D721Med (cell line): ENCODE measurements around the gene DIP2B.
"Not testable (repeated sequence)": the region's sequence is repeated elsewhere in the genome, so short reads cannot be mapped to it uniquely, and the experiment has no call there.

Experiments used
- DNase-seq: peaks from one replicate; pipeline ENCODE4 v3.0.0; 2011; ENCODE audit warnings: low spot score; ENCODE audit not compliant: insufficient read length
- FAIRE-seq: peaks from 2 replicates; lab custom pipeline; 2011; peaks lifted over from hg19 to GRCh38; lab: Jason Lieb, UNC
- TF ChIP-seq, protein P1 (sequence below): IDR thresholded peaks from 2 replicates; pipeline ENCODE4 v1.5.1; 2012; ENCODE audit warnings: mild to moderate bottlenecking, control low read depth; ENCODE audit not compliant: insufficient read depth; ENCODE audit errors: missing control alignments

DIP2B gene

DNA sequence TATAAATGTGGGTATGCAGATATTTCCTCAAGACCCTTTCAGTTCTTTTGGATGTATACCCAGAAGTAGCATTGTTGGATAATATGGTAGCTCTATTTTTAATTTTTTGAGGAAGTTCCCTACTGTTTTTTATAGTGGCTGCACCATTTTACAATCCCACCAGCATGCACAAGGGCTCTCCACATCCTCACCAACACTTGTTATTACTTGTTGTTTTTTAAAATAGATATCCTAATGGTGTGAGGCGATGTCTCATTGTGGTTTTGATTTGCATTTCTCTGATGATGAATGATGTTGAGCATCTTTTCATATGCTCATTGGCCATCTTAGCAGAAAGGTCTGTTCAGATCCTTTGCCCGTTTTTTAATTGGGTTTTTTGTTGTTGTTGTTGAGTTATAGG is 47.1 kb downstream of the DIP2B start:
- no peak for FAIRE-seq
- TF ChIP-seq, protein P1, sequence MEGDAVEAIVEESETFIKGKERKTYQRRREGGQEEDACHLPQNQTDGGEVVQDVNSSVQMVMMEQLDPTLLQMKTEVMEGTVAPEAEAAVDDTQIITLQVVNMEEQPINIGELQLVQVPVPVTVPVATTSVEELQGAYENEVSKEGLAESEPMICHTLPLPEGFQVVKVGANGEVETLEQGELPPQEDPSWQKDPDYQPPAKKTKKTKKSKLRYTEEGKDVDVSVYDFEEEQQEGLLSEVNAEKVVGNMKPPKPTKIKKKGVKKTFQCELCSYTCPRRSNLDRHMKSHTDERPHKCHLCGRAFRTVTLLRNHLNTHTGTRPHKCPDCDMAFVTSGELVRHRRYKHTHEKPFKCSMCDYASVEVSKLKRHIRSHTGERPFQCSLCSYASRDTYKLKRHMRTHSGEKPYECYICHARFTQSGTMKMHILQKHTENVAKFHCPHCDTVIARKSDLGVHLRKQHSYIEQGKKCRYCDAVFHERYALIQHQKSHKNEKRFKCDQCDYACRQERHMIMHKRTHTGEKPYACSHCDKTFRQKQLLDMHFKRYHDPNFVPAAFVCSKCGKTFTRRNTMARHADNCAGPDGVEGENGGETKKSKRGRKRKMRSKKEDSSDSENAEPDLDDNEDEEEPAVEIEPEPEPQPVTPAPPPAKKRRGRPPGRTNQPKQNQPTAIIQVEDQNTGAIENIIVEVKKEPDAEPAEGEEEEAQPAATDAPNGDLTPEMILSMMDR, result no peak

GRCh38 chr12:50554651-50555050 is 49.9 kb downstream of the DIP2B start:
- DNase-seq (no peak), FAIRE-seq (no peak)
- TF ChIP-seq, protein P1, result no peak

More for the DNA sequence above, 47.1 kb downstream of the DIP2B start:
- no peak for DNase-seq

GRCh38 chr12:50555471-50555885 is 50.7 kb downstream of the DIP2B start:
- FAIRE-seq (no peak), DNase-seq (no peak)
- TF ChIP-seq, protein P1, result no peak

GRCh38 chr12:50556273-50556672 is 51.5 kb downstream of the DIP2B start:
- TF ChIP-seq, protein P1, result no peak
- FAIRE-seq (no peak), DNase-seq (no peak)

- DNase-seq, FAIRE-seq: not testable (repeated sequence)
Measured at GRCh38 chr12:50556796-50557195, 52.0 kb downstream of the DIP2B start.

- DNase-seq, result no peak
- TF ChIP-seq, protein P1, result no peak
- no peak for FAIRE-seq
Measured at GRCh38 chr12:50557421-50557820, 52.6 kb downstream of the DIP2B start.

DNA sequence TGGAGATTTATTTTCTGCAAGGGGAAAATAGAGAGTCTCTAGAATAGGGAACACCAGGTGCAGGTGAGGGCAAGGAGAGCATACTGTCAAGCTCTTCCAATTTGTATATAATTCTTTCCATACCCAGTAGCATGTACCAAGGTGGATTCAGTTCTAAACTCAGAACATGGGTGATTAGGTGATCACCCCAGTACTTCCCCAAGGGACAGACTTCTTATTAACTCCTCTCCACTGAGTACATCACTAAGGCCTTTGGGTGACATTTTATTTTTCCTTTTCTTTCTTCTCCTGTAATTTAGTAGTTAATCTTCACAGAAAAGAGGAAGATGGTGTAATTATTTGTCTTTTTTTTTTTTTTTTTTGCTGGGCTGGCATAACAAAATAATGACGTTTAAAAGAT is 54.2 kb downstream of the DIP2B start:
- FAIRE-seq, result no peak

More for the DNA sequence above, 54.2 kb downstream of the DIP2B start:
- no peak for DNase-seq
- TF ChIP-seq, protein P1, result no peak
